ENCODE results near the gene UGT1A5. TPM values are rescaled to one million over a fixed set of nuclear protein-coding genes. Genes with fewer than 3 reads are reported as not detected.

Gene UGT1A5
- polyA plus RNA-seq, 1 of the 3 experiments (the other 2 are of a cell fraction) = not detected

DNA sequence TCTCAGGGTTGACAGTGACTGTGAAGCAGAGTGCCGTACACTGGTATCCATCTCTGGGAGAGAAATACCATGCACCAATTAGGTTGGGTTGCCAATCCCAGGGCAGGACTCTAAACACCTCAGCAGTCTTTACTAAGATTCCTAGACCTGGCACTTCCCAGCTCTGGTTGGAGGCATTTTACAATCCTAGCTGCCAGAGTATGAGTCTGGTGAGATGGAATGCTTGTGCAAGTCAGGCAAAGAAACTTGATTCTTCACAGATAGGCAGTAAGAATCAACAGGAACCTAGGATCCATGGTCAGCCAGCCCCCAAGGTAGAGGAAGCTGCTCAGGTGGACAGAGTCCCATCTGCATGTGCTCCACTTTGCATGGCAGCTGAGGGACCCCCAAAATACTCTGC, 6.0 kb upstream of the UGT1A5 start:
- 33% methylated on average over 1 of the region's 1 CpG for WGBS (ENCODE audit: low lambda C conversion rate)
- H3K79me2 ChIP-seq (ENCODE audit: insufficient read depth) = no peaks in the 10 kb centered on the region
- no peaks in the 10 kb centered on the region for H3K27me3 ChIP-seq (ENCODE audit: insufficient read depth)
- H3K9me2 ChIP-seq = no peaks in the 10 kb centered on the region
- H3K9ac ChIP-seq = no peak overlapping the region
- H2AFZ ChIP-seq (ENCODE audit: low read depth) = no peak overlapping the region
- H3K4me1 ChIP-seq (ENCODE audit: control insufficient read depth in 1 of 2, insufficient read depth in 2 of 2, low read depth in 1 of 2, low read length in 1 of 2) = peaks cover 0 to 18% of the 10 kb centered on the region in 2 experiments; a peak in 2 of 4 replicates
- H3K4me2 ChIP-seq = no peak overlapping the region; the same call in 1 of the 2 replicates
- no peaks in the 10 kb centered on the region for H4K20me1 ChIP-seq (ENCODE audit: insufficient read depth)
- DNase-seq = no peak
- peaks cover 2% of the 10 kb centered on the region for H3F3A ChIP-seq (replicated peaks; ENCODE audit: insufficient read depth)
- no peak overlapping the region for H3K4me3 ChIP-seq (ENCODE audit: low read depth in 2 of 2, low read length in 1 of 2)
- H3K27ac ChIP-seq (ENCODE audit: low read depth in 2 of 2, low read length in 1 of 2) = no peak overlapping the region
- CTCF ChIA-PET = no interaction called here
- no peaks in the 10 kb centered on the region for H3K9me3 ChIP-seq
- H3K36me3 ChIP-seq (replicated peaks in 1 of 2; ENCODE audit: control insufficient read depth in 1 of 2, insufficient read depth in 2 of 2, low read length in 1 of 2) = no peaks in the 10 kb centered on the region
- POLR2A ChIA-PET = no interaction called here
- TF ChIP-seq CHD2 (IDR thresholded peaks at IDR 0.05; ENCODE audit: low read length, partially characterized antibody) (no peak), GATA2 (CRISPR knock-in tag; IDR thresholded peaks at IDR 0.05) (no peak), FOSL2 (IDR thresholded peaks at IDR 0.05; ENCODE audit: borderline replicate concordance, low read depth) (no peak), TCF12 (IDR thresholded peaks at IDR 0.05) (no peak), FOXM1 (IDR thresholded peaks at IDR 0.05; ENCODE audit: low read depth) (no peak)
- TF ChIP-seq, protein P1, sequence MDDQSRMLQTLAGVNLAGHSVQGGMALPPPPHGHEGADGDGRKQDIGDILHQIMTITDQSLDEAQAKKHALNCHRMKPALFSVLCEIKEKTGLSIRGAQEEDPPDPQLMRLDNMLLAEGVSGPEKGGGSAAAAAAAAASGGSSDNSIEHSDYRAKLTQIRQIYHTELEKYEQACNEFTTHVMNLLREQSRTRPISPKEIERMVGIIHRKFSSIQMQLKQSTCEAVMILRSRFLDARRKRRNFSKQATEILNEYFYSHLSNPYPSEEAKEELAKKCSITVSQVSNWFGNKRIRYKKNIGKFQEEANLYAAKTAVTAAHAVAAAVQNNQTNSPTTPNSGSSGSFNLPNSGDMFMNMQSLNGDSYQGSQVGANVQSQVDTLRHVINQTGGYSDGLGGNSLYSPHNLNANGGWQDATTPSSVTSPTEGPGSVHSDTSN (IDR thresholded peaks at IDR 0.05) = no peak
- TF ChIP-seq, protein P2, sequence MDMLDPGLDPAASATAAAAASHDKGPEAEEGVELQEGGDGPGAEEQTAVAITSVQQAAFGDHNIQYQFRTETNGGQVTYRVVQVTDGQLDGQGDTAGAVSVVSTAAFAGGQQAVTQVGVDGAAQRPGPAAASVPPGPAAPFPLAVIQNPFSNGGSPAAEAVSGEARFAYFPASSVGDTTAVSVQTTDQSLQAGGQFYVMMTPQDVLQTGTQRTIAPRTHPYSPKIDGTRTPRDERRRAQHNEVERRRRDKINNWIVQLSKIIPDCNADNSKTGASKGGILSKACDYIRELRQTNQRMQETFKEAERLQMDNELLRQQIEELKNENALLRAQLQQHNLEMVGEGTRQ (IDR thresholded peaks at IDR 0.05; ENCODE audit: borderline replicate concordance, low read depth, low read length) = no peak

DNA sequence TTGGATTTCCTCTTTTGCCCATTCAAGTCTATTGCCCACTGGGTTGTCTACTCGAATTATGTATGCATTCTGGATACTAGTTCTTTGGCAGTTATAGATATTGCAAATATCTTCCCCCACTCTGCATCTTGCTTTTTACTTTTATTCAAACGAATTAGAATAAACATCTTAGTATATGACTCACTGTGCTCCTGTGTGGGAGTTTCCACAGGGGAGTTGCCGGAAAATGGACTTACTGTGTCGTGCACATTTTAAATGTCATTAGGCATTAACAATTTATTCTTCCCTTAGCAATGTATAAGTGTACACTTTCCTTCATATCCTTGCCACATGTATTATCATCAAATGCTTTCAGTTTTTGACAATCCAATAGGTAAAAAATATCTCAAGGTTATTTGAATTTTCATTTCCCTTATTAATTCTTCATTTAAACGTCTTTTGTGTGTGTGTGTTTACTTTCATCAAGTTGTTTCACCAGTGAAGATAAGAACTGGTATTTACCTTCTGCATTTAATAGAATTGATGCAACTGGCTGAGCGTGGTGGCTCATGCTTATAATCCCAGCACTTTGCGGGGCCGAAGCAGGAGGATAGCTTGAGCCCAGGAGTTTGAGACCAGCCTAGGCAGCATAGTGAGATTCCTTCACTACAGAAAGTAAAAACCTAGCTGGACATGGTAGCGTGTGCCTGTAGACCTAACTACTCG, 4.6 kb upstream of the UGT1A5 start:
- CTCF ChIA-PET = no interaction called here
- no peak for DNase-seq
- no peak for TF ChIP-seq TAF1 (IDR thresholded peaks at IDR 0.05; ENCODE audit: borderline replicate concordance, low read depth, low read length)
- TF ChIP-seq RAD21 (IDR thresholded peaks at IDR 0.05; ENCODE audit: low read length) = no peak
- no peak for TF ChIP-seq RFX5 (IDR thresholded peaks at IDR 0.05; ENCODE audit: low read length)
- TF ChIP-seq GATA2 (CRISPR knock-in tag; IDR thresholded peaks at IDR 0.05) = no peak
- no peak for TF ChIP-seq NRF1 (IDR thresholded peaks at IDR 0.05; ENCODE audit: low read depth, low read length)
- no peak for TF ChIP-seq MXI1 (IDR thresholded peaks at IDR 0.05; ENCODE audit: low read depth, low read length)
- TF ChIP-seq, protein P3, sequence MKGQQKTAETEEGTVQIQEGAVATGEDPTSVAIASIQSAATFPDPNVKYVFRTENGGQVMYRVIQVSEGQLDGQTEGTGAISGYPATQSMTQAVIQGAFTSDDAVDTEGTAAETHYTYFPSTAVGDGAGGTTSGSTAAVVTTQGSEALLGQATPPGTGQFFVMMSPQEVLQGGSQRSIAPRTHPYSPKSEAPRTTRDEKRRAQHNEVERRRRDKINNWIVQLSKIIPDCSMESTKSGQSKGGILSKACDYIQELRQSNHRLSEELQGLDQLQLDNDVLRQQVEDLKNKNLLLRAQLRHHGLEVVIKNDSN (IDR thresholded peaks at IDR 0.05; ENCODE audit: borderline replicate concordance, low read depth) = no peak
- TF ChIP-seq POLR2AphosphoS5 (IDR thresholded peaks at IDR 0.05; ENCODE audit: low read depth, low read length) = no peak
- TF ChIP-seq, protein P4, sequence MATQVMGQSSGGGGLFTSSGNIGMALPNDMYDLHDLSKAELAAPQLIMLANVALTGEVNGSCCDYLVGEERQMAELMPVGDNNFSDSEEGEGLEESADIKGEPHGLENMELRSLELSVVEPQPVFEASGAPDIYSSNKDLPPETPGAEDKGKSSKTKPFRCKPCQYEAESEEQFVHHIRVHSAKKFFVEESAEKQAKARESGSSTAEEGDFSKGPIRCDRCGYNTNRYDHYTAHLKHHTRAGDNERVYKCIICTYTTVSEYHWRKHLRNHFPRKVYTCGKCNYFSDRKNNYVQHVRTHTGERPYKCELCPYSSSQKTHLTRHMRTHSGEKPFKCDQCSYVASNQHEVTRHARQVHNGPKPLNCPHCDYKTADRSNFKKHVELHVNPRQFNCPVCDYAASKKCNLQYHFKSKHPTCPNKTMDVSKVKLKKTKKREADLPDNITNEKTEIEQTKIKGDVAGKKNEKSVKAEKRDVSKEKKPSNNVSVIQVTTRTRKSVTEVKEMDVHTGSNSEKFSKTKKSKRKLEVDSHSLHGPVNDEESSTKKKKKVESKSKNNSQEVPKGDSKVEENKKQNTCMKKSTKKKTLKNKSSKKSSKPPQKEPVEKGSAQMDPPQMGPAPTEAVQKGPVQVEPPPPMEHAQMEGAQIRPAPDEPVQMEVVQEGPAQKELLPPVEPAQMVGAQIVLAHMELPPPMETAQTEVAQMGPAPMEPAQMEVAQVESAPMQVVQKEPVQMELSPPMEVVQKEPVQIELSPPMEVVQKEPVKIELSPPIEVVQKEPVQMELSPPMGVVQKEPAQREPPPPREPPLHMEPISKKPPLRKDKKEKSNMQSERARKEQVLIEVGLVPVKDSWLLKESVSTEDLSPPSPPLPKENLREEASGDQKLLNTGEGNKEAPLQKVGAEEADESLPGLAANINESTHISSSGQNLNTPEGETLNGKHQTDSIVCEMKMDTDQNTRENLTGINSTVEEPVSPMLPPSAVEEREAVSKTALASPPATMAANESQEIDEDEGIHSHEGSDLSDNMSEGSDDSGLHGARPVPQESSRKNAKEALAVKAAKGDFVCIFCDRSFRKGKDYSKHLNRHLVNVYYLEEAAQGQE (IDR thresholded peaks at IDR 0.05; ENCODE audit: low read depth, low read length) = no peak
- TF ChIP-seq FOSL2 (IDR thresholded peaks at IDR 0.05; ENCODE audit: borderline replicate concordance, low read depth) = no peak
- no peak for TF ChIP-seq ELF1 (IDR thresholded peaks at IDR 0.05)
- TF ChIP-seq GABPA (IDR thresholded peaks at IDR 0.05; ENCODE audit: low read depth) = no peak
- TF ChIP-seq, protein P5, sequence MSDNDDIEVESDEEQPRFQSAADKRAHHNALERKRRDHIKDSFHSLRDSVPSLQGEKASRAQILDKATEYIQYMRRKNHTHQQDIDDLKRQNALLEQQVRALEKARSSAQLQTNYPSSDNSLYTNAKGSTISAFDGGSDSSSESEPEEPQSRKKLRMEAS (IDR thresholded peaks at IDR 0.05; ENCODE audit: low read depth) = no peak
- no peak for TF ChIP-seq CHD2 (IDR thresholded peaks at IDR 0.05; ENCODE audit: low read length, partially characterized antibody)
- no peak for TF ChIP-seq EZH2phosphoT487 (IDR thresholded peaks at IDR 0.05; ENCODE audit: borderline replicate concordance, low read depth)
- no peak for TF ChIP-seq NFIC (IDR thresholded peaks at IDR 0.05; ENCODE audit: borderline replicate concordance)

More for the DNA sequence above, 4.6 kb upstream of the UGT1A5 start:
- Histone ChIP-seq H3K4me2 (no peak overlapping the region), H3K79me2 (ENCODE audit: insufficient read depth) (no peaks in the 10 kb centered on the region), H3K9me3 (no peaks in the 10 kb centered on the region), H3K27ac (ENCODE audit: low read depth in 2 of 2, low read length in 1 of 2) (no peak overlapping the region), H4K20me1 (ENCODE audit: insufficient read depth) (no peaks in the 10 kb centered on the region), H2AFZ (ENCODE audit: low read depth) (no peak overlapping the region; the same call in 1 of the 2 replicates), H3K9ac (no peak overlapping the region), H3F3A (replicated peaks; ENCODE audit: insufficient read depth) (peaks cover 2% of the 10 kb centered on the region), H3K27me3 (ENCODE audit: insufficient read depth) (no peaks in the 10 kb centered on the region), H3K9me2 (no peaks in the 10 kb centered on the region), H3K36me3 (replicated peaks in 1 of 2; ENCODE audit: control insufficient read depth in 1 of 2, insufficient read depth in 2 of 2, low read length in 1 of 2) (no peaks in the 10 kb centered on the region), H3K4me1 (ENCODE audit: control insufficient read depth in 1 of 2, insufficient read depth in 2 of 2, low read depth in 1 of 2, low read length in 1 of 2) (peaks cover 0 to 18% of the 10 kb centered on the region in 2 experiments; a peak in 2 of 4 replicates), H3K4me3 (ENCODE audit: low read depth in 2 of 2, low read length in 1 of 2) (no peak overlapping the region)
- 57% methylated on average over 10 of the region's 10 CpGs for WGBS (ENCODE audit: low lambda C conversion rate)
- POLR2A ChIA-PET = no interaction called here
